Stimulated activated CD4-positive, alpha-beta T cell treated with anti-CD3 and anti-CD28 coated beads, TNF-alpha, amount 100 ng/mL, for 24 hours (primary cell): ENCODE results near the gene DENND5B.
"Not testable (repeated sequence)": the region's sequence is repeated elsewhere in the genome, so short reads cannot be mapped to it uniquely, and the experiment has no call there.

Source experiments
- DNase-seq, 3 experiments: peaks; one replicate each; pipeline ENCODE4 v3.0.0-alpha.2; 2020; ENCODE audit warnings: low read depth in 3 of 3

DENND5B gene

DNA sequence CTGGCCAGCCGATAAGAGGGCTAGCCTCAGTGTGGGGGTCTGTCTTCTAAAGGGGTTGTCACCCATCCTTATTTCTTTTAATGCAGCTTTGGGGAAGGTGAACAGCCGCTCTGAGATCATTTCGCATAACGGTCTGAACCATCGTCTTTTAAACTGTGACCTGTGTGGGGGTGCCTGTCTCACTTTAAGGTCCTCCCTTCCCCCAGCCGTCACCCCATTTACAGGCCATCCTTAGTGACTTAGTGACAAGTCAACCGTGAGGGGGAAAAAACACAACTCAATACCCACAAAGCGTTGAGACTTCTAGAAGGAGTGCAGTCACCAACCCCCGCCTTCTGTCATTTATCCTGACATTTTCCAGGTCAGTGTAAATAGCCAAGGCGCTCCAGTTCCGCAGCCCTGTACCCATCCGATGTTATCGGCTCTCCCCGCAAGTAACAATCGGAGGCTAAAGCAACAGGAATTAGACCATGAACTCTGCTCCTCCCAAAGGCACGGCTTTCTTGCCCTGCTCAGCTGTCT is 505 bp upstream of the DENND5B start:
- no peak for DNase-seq

GRCh38 chr12:31589904-31590641 is 863 bp downstream of the DENND5B start:
- DNase-seq = peak in 1 of 3 experiments; percentile 19

GRCh38 chr12:31589598-31589903 is 1.4 kb downstream of the DENND5B start:
- peak in 1 of 3 experiments; percentile 36 for DNase-seq

GRCh38 chr12:31588976-31589375 is 2.0 kb downstream of the DENND5B start:
- DNase-seq = no peak

GRCh38 chr12:31586728-31587127 is 4.2 kb downstream of the DENND5B start:
- no peak for DNase-seq

DNA sequence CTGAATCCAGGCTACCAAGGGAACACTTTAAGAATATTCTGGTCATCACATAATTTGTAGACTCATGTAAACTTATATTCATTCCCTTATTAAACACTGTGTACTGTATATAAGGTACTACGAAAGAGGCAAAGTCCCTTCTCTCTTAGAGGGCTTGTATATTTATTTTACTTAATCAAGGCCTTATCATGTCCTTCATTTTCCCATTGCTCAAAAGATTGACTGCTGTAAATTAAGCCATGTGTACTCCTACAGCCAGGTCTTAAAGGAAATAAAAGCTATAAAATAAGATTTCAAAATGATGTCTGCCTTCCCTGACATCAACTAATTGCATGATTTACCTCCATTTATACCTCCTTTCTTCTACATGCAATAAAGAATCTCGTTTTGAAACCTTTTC is 5.0 kb downstream of the DENND5B start:
- DNase-seq = no peak

GRCh38 chr12:31585271-31585670 is 5.7 kb downstream of the DENND5B start:
- no peak for DNase-seq

- no peak for DNase-seq
Measured at GRCh38 chr12:31584782-31585181, 6.2 kb downstream of the DENND5B start.

- no peak for DNase-seq
Measured at GRCh38 chr12:31583878-31584277, 7.1 kb downstream of the DENND5B start.

DNA sequence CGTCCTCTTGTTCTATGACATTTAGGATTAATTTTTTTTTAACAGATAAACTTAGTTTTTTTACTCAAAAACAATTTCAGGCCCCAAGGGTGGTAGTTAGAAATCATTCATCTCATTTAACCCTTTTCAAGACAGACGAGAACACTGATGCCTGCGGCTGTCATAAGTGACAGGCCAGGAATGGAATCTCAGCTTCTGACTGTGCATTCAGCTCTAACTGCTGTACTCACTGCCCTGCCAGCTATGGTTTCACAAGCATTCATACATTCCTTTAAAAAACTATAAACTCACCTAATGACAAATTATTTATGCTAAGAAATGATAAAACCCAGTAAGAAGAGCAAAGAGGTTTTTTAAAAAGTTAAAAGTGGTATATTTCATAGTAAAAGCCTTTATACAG is 8.8 kb downstream of the DENND5B start:
- no peak for DNase-seq

- no peak for DNase-seq
Measured at GRCh38 chr12:31578632-31579031, 12.3 kb downstream of the DENND5B start.

GRCh38 chr12:31574803-31575575 is 15.9 kb downstream of the DENND5B start:
- no peak for DNase-seq

DNA sequence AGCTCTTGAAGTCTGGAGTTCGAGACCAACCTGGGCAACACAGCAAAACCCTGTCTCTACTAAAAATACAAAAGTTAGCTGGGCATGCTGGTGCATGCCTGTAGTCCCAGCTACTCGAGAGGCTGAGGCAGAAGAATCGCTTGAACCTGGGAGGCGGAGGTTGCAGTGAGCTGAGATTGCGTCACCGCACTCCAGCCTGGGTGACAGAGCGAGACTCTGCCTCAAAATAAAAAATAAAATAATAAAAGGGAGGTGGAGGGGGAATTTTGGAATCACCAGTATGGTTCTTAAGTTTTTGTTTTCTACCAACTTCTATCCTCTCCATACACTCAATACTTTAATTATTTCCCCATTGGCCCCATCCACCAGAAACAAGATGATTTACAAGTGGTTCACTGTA is 16.6 kb downstream of the DENND5B start:
- not testable (repeated sequence) for DNase-seq

DNA sequence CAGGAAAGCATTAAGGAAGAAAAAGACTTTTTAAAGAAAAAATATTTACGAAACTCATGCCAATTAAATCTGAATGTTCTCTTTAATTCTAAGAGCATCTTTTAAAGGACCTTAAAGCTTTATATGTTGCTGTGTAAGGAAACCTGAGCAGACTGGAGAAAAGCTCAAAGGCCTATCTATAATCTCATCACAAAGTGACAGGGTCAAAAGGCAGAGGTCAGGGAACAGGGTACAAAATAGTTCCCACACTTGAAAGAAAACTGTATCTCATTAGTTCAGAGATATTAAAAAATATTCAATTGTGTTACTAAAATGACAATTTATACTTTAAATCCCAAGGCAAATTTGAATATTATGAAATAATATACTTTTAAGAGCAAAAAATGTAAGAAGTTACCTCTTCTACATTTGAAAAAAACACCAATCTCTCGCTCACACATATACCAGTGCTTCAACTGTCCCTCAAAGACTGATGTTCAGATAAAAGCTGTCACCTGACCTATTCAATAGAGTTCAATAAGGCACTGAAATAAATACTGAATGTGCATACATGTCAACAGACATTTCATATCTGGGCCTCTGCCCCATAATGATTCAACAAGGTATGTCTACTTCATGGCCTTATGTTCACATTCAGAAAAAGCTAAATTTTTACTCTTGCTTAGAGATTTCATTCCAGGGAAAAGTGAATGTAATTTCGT is 17.9 kb downstream of the DENND5B start:
- no peak for DNase-seq

DNA sequence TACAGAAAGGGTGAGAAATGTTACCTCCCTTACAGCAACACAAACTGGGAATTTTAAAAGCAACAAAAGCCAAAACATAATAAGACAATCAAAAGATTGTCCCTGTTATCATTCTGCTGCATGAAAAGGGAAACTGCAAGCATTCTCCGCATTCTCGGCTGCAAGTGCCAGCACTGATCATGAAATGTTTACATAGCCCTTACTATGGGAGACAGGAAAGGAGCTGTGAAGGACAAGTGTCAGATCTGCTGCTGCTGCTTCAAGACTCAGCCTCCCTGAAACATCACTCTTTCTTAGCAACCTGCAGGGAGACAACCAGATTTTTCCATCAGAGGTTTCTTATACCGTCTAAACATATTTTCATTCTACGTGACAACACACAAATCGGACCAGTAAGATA is 20.1 kb downstream of the DENND5B start:
- no peak for DNase-seq

- DNase-seq = not testable (repeated sequence)
Measured at GRCh38 chr12:31569517-31569916, 21.4 kb downstream of the DENND5B start.

DNA sequence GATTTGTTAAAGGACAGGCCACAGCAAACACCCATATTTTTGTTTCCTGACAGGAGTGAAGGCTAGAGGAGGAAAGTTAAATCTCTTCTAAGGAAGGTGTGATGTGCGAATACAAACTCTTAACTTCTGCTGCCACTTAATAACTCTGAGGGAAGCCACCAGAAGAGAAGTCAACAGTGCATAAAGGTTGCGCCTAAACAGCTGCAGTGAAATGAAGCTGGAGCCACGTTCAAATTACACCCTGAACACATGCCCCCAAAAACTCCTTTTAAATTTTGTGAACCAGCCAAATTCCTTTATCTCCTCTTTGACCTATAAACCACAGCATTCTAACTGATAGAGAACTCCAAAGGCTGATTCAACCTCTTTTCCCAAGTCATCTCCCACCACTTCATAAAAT is 22.4 kb downstream of the DENND5B start:
- DNase-seq = no peak

GRCh38 chr12:31567029-31567428 is 23.9 kb downstream of the DENND5B start:
- DNase-seq = no peak

- no peak for DNase-seq
Measured at GRCh38 chr12:31566547-31566946, 24.4 kb downstream of the DENND5B start.

DNA sequence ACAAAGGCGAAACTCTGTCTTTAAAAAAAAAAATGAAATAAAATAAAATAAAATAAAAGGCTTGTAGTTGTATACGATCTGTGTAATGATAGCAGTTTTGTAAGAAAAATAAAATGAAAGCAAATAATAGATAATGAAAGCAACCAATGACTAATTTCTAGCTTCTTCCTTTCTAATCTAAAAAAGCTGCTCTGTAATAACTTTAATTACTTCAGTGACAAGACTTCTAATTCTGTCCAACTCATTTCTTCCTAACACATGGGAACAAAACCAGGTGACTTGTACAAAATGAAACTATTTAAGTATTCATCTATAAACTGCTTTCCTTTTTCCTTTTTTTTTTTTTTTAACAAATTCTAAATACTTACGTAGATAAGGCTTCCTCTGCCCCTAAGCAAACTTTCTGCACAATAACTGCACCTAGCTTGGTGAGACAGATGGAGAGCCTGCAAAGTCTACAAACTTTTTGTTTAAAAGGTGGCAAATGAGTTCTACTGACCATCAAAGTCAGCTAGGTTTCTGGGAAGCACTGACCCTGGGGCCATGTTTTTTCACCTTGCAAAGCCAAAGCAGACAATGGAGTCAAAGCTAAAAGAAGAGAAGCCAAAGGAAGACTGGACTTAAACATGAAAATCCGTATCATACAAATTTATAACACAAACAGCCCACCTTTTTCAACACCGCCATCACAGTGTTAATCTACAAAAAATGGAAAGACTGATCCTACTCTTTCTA is 28.2 kb downstream of the DENND5B start:
- no peak for DNase-seq

DNA sequence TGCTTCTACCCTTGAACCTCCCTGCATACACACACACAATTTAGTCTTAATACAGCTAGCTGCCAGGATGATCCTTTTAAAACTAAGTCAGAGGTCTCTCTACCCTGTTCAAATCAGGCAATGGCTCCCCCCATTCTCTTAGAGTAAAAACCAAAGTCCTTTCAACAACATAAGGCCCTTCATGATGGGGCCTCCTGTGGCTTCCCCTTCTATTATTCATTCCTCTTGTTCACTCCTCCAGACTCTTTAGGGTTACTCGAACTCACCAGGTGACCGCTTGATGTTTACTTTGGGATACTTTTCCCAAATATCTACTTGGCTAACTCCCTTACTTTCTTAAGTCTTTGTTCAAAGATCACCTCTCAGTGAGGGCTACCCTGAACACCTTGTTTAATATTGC is 30.4 kb downstream of the DENND5B start:
- DNase-seq = no peak

DNA sequence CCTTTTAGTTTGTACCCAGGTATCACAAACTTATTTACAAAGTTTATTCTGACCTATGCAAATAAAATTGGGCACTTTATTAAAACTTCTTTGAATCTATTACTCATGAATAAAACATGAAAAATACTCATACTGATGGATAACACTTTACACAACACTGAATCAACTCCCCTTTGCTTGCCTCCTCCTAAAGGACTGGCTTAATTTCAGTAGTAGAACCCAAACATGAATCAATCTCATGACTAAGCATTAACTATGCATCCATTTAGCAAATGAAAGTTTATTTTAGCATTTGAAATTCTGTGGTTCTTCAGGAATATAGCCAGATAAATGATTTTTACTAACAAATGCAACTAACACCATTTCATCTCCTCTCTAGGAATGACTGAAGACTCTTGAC is 32.4 kb downstream of the DENND5B start:
- DNase-seq = no peak
